DND-41 (cell line): ENCODE measurements around the gene SYT9.

Source experiments
- ATAC-seq: fragments of 200-7000 bp; cut with Tn5 transposase; 3 replicates; pipeline ENCODE4 v1.9.1; 2021; ENCODE audit warnings: low read depth; ENCODE audit not compliant: insufficient read depth
- DNase-seq: peaks from one replicate; pipeline ENCODE4 v3.0.0-alpha.2; 2020
- H2AFZ ChIP-seq: 2 replicates; pipeline ENCODE4 v1.6.0; 2012; ENCODE audit warnings: low read depth, low read length
- H3K27ac ChIP-seq: 2 replicates; pipeline ENCODE4 v1.5.1; 2012; ENCODE audit warnings: low read length, inconsistent platforms
- H3K27me3 ChIP-seq: fragments of 200-600 bp; sonication (generic); 2 replicates; pipeline ENCODE4 v1.6.0; 2012; ENCODE audit warnings: low read length, mild to moderate bottlenecking, inconsistent platforms; ENCODE audit not compliant: insufficient read depth, poor library complexity
- H3K36me3 ChIP-seq: 2 replicates; pipeline ENCODE4 v1.5.1; 2012; ENCODE audit warnings: low read length, inconsistent platforms; ENCODE audit not compliant: insufficient read depth
- H3K4me1 ChIP-seq: 2 replicates; pipeline ENCODE4 v1.5.1; 2012; ENCODE audit warnings: mild to moderate bottlenecking, low read length; ENCODE audit not compliant: insufficient read depth
- H3K4me2 ChIP-seq: 2 replicates; pipeline ENCODE4 v1.6.0; 2012; ENCODE audit warnings: mild to moderate bottlenecking, moderate library complexity, low read length, inconsistent platforms; ENCODE audit not compliant: insufficient read depth
- H3K4me3 ChIP-seq, 2 experiments: fragments of 200-600 bp in 1 of 2; shearing (Covaris generic) in 1 of 2; 2 replicates each; pipeline ENCODE4 v1.5.1; 2012 to 2016; ENCODE audit warnings: inconsistent platforms in 2 of 2, low read length in 2 of 2, mild to moderate bottlenecking in 2 of 2, low read depth in 1 of 2, moderate library complexity in 1 of 2
- H3K79me2 ChIP-seq: 2 replicates; pipeline ENCODE4 v1.6.0; 2012; ENCODE audit warnings: low read length, inconsistent platforms; ENCODE audit not compliant: insufficient read depth
- H3K9ac ChIP-seq: 2 replicates; pipeline ENCODE4 v1.6.0; 2012; ENCODE audit warnings: low read depth, mild to moderate bottlenecking, inconsistent platforms, low read length, moderate library complexity
- H3K9me3 ChIP-seq: 2 replicates; pipeline ENCODE4 v1.5.1; 2012; ENCODE audit warnings: low read length, moderate library complexity, mild to moderate bottlenecking, inconsistent platforms; ENCODE audit not compliant: insufficient read depth, severe bottlenecking
- H4K20me1 ChIP-seq: 2 replicates; pipeline ENCODE4 v1.6.0; 2012; ENCODE audit warnings: low read length; ENCODE audit not compliant: insufficient read depth
- EZH2 ChIP-seq: IDR thresholded peaks from 3 replicates; pipeline ENCODE4 v1.6.1; 2012; ENCODE audit warnings: borderline replicate concordance, low read depth, mild to moderate bottlenecking, moderate library complexity, low read length, inconsistent platforms; ENCODE audit not compliant: severe bottlenecking
- TF ChIP-seq, protein P1 (sequence below): IDR thresholded peaks from 2 replicates; pipeline ENCODE4 v1.5.1; 2012; ENCODE audit warnings: borderline replicate concordance, low read length, moderate library complexity, mild to moderate bottlenecking; ENCODE audit not compliant: poor library complexity, severe bottlenecking; ENCODE audit errors: extremely low read depth

Gene SYT9

DNA sequence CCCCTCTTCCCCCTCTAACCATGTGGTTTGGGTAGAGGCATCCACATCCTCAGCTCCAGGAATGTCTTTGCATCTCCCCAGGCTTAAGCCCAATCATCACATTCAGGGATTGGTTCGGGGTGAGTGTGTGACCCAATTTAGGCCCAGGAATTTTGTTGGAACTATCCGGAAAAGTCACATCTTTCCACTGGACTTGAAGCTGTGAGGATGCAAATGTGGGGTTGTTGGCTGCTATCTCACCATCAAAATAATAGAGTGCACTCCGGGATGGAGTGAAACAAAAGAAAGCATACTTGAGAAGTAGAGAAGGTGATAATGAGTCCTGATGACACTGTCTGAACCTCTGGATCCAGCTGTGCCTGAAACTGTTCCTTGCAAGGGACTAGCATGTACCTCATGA, 199.8 kb downstream of the SYT9 start:
- H4K20me1 ChIP-seq, result no peaks in the 10 kb centered on the region
- no peaks in the 10 kb centered on the region for H3K36me3 ChIP-seq
- TF ChIP-seq, protein P1, sequence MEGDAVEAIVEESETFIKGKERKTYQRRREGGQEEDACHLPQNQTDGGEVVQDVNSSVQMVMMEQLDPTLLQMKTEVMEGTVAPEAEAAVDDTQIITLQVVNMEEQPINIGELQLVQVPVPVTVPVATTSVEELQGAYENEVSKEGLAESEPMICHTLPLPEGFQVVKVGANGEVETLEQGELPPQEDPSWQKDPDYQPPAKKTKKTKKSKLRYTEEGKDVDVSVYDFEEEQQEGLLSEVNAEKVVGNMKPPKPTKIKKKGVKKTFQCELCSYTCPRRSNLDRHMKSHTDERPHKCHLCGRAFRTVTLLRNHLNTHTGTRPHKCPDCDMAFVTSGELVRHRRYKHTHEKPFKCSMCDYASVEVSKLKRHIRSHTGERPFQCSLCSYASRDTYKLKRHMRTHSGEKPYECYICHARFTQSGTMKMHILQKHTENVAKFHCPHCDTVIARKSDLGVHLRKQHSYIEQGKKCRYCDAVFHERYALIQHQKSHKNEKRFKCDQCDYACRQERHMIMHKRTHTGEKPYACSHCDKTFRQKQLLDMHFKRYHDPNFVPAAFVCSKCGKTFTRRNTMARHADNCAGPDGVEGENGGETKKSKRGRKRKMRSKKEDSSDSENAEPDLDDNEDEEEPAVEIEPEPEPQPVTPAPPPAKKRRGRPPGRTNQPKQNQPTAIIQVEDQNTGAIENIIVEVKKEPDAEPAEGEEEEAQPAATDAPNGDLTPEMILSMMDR, result no peak
- TF ChIP-seq EZH2, result no peak
- H3K79me2 ChIP-seq, result no peaks in the 10 kb centered on the region
- H3K9ac ChIP-seq, result no peak overlapping the region
- no peak overlapping the region for H3K27ac ChIP-seq
- H3K4me1 ChIP-seq, result no peaks in the 10 kb centered on the region
- H3K4me2 ChIP-seq, result no peak overlapping the region
- ATAC-seq (no peak), DNase-seq (no peak)
- H2AFZ ChIP-seq, result no peak overlapping the region
- no peaks in the 10 kb centered on the region for H3K9me3 ChIP-seq
- H3K27me3 ChIP-seq, result peaks cover 5% of the 10 kb centered on the region
- H3K4me3 ChIP-seq, result no peak overlapping the region

DNA sequence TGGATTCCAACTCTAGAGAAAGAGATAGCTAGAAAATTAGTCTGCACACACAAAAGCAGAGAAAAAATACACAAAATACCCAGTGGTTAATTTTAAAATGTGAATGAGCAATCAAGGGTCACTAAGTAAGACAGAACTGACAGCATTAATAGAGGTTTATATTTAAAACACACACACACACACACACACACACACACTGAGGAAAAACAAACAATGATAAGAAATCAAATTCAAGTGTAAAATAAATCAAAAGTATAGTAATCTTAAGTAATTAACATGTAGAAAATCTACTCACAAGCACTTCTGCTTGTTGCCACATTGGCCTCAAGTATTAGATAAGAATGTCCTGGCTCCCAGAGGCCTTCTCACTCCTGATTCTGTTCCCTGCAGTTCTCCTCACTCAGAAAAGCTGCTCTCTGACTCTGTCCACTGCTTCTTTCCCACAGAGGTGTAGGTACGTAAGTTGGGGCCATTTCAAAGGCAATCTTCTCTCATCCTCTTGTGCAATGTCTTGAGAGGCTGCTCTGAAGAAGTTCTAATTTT, 200.3 kb downstream of the SYT9 start:
- Histone ChIP-seq H3K4me3 (no peak overlapping the region), H3K27ac (no peak overlapping the region), H3K79me2 (no peaks in the 10 kb centered on the region), H4K20me1 (no peaks in the 10 kb centered on the region), H3K9ac (no peak overlapping the region), H3K27me3 (peaks cover 5% of the 10 kb centered on the region), H3K4me2 (no peak overlapping the region), H3K36me3 (no peaks in the 10 kb centered on the region), H3K4me1 (no peaks in the 10 kb centered on the region), H2AFZ (no peak overlapping the region), H3K9me3 (no peaks in the 10 kb centered on the region)
- TF ChIP-seq, protein P1, result no peak
- TF ChIP-seq EZH2, result no peak
- DNase-seq, result no peak
- ATAC-seq, result no peak

GRCh38 chr11:7454854-7455253, 203.2 kb downstream of the SYT9 start:
- H3K9ac ChIP-seq, result no peak overlapping the region
- no peak overlapping the region for H3K4me2 ChIP-seq
- no peak overlapping the region for H3K27ac ChIP-seq
- no peaks in the 10 kb centered on the region for H3K79me2 ChIP-seq
- no peaks in the 10 kb centered on the region for H3K4me1 ChIP-seq
- no peak for DNase-seq
- ATAC-seq, result no peak
- TF ChIP-seq, protein P1, result no peak
- TF ChIP-seq EZH2, result no peak
- peaks cover 5% of the 10 kb centered on the region for H3K27me3 ChIP-seq
- H3K36me3 ChIP-seq, result no peaks in the 10 kb centered on the region
- no peak overlapping the region for H2AFZ ChIP-seq
- H4K20me1 ChIP-seq, result no peaks in the 10 kb centered on the region
- no peaks in the 10 kb centered on the region for H3K9me3 ChIP-seq
- no peak overlapping the region for H3K4me3 ChIP-seq

DNA sequence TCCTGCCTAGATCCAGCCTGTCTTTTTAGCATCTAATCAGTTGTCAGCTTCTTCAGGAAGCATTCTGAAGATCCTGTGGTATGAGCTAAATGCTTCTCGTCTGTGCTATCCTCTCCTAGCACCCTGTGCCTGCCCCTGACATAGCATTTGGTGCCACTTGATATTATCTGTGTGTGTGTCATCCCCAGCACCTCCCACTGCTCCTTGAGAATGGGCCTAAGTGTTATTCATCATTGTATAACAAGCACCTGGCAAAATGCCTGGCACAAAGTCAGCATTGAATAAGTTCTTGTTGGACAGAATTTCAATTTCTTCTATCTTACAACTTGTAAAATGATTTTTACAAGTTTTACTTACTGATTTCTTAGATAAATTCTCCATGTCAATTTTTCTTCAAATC, 205.5 kb downstream of the SYT9 start:
- no peaks in the 10 kb centered on the region for H4K20me1 ChIP-seq
- H3K27me3 ChIP-seq, result no peaks in the 10 kb centered on the region
- no peaks in the 10 kb centered on the region for H3K9me3 ChIP-seq
- H3K36me3 ChIP-seq, result no peaks in the 10 kb centered on the region
- no peak overlapping the region for H3K9ac ChIP-seq
- H3K4me3 ChIP-seq, result no peak overlapping the region
- H3K79me2 ChIP-seq, result no peaks in the 10 kb centered on the region
- no peaks in the 10 kb centered on the region for H3K4me1 ChIP-seq
- DNase-seq (no peak), ATAC-seq (no peak)
- TF ChIP-seq, protein P1, result no peak
- no peak for TF ChIP-seq EZH2
- no peak overlapping the region for H2AFZ ChIP-seq
- H3K4me2 ChIP-seq, result no peak overlapping the region
- no peak overlapping the region for H3K27ac ChIP-seq
